ENCODE results near the gene GVQW3. TPM values are rescaled to one million over a fixed set of nuclear protein-coding genes. Genes with fewer than 3 reads are reported as not detected.

Gene GVQW3
- total RNA-seq = 0.53 and 1.3 TPM in 2 replicates

DNA sequence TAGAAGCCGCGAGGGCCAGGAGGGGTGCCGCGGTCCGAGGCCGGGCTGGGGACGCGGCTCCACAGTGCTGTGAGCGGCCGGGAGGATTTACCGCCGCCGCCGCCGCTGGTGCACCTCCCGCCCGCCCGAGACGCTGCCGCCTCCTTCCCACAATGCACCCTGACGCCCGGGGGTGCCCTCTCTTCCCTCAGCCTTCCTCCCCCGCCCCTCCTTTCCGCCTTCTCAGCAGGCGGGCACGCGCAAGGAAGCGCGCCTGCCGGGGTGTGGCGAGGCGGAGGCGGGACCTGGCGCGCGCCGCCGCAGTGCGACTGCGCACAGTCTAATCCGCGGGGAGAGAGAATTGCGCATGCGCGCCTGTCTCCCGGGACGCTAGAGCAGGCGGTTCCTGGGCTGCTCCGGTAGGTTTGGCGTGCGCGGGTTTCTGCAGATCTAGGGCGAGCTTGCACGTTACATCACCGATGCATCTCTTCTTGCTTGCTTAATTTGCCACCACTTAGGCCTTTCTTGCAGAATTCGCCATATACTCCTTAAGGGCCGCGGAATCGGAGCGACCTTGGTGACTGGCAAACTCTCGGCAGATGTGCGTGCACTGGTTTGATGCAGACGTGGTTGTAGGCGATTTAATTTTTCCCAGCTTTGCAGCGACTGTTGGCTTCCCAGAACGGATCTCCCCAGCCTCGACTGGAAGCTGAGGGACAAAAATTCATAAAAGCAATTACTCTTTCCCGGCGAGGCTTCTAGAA, at the start of gene GVQW3, which contains the start of gene THAP12:
Gene GVQW3 (plus strand): TSS at position 347 of the 743 bp plus-strand sequence. CDS start 506 bp downstream, outside the sequence.
Gene THAP12 (minus strand): TSS at position 156 of the 743 bp plus-strand sequence. CDS start 296 bp downstream, outside the sequence.
- DNase-seq (ENCODE audit: extremely low read depth, low read depth, low spot score) = peak; percentile 63

DNA sequence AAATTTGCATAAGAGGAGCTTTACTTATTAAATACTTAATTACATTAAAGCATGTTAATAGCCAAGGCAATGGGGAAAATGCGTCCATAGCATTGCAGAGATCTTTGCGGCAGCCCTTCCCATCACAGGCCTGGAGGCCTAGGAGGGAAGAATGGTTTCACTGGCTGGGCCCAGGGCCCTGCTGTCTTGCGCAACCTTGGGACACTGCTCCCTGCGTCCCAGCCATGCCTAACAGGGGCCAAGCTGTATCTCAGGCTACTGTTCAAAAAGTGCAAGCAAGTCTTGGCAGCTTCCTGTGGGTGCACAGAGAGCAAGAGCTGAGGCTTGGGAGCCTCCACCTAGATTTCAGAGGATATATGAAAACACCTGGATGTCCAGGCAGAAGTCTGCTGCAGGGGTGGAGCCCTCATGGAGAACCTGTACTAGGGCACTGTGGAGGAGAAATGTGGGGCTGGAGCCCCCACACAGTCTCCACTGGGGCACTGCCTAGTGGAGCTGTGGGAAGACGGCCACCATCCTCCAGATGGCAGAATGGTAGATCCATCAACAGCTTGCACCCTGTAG, 46.2 kb upstream of the GVQW3 start:
- no peak for DNase-seq (ENCODE audit: extremely low read depth, low read depth, low spot score)

DNA sequence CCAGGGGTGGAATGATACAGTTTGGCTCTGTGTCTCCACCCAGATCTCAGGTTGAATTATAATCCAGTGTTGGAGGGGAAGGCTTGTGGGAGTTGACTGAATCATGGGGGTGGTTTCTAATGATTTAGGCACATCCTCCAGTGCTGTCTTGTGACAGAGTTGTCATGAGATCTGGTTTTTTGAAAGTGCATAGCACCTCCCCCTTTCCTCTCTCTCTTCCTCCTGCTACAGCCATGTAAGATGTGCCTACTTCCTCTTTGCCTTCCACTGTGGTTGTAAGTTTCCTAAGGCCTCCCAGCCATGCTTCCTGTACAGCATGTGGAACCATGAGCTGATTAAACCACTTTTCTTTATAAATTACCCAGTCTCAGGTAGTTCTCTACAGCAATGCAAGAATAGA, 45.3 kb upstream of the GVQW3 start:
- DNase-seq (ENCODE audit: extremely low read depth, low read depth, low spot score) = no peak

DNA sequence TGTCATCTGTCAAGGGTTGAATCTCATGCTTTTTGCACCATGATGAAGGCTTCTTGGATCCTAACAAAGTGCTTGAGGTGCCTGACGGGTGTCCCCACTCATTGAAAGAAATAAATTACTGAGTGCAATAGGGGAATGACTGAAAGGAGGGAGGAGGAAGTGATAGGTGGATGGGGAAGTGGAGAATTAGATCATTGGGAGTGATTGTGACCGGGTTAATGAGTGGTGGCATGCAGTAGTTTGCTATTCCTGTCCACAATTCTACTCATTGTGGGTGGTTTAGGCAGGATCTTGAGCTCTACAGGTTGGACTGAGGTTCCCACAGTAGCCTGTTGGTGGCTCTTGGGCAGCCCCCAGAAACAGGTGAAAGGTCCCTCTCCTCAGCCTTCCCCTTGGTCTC, 44.5 kb upstream of the GVQW3 start:
- DNase-seq (ENCODE audit: extremely low read depth, low read depth, low spot score) = no peak

DNA sequence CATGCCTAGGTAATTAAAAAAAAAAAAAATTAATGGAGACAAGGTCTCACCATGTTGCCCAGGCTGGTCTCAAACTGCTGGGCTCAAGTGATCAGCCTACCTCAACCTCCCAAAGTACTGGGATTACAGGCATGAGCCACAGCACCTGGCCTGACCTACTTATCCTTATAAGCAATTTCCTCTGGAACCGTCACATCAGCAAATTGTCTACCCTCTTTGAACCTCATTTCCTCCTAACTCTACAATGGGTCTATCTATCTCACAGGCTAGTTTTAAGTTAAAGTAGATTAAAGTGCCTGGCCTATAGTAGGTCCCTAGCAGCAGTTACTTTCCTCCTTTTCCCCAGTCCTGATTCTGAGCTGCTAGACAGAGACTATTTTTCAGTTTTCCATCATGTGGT, 43.7 kb upstream of the GVQW3 start:
- no peak for DNase-seq (ENCODE audit: extremely low read depth, low read depth, low spot score)

DNA sequence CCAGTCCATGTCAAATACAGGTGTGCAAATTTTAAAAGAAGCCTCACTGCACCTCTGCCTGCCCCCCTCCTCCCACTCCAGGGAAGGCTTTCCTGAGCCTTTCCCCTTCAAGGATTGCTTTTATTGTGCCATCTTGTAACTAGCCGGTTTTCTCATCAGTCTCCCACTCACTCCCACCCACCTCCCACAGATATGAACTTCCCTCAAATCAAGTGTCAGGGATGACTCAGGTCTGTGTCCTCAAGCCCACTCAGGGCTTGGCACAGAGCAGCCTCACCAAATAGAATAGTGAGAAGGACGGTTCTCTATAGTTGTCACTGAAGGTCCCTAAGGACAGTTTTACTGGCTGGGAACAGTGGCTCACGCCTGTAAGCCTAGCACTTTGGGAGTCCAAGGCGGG, 43.2 kb upstream of the GVQW3 start:
- no peak for DNase-seq (ENCODE audit: extremely low read depth, low read depth, low spot score)

DNA sequence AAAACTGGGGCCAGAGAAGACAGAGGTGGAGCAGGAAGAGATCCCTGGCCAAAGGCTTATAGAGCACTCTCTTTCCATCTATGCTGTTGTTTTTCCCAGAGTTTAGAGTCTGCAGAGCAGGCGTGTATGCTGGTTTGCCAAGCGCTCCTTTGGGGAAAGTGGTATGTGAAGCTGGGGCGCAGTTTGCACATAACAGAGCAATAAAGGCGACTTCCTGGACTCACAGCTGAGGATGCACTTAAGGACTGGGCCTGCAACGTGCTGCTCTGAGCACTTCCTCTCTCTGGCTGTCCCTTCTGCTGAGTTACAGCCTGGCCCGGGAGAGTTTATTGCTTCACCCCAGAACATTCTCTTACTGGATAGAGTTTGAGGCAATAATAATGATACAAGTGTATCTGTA, 41.9 kb upstream of the GVQW3 start:
- no peak for DNase-seq (ENCODE audit: extremely low read depth, low read depth, low spot score)

DNA sequence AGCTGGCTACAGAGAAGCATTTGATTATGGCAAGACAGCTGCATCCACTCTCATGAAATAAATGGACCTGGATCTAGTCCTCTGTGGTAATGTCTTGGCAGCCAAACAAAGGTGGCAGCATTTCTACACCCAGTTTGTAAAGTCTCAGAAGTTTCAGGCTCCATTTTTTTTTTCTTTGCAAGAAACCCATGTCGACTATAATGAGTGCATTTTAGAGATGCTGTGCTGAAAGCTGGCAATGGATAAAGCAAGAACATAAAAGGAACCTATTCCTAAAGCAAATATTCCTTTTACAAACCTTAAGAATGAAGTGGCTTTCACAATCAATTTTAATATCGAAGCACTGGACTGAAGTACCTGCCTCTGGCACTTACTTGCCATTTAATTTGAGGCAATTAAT, 33.7 kb upstream of the GVQW3 start:
- no peak for DNase-seq (ENCODE audit: extremely low read depth, low read depth, low spot score)

DNA sequence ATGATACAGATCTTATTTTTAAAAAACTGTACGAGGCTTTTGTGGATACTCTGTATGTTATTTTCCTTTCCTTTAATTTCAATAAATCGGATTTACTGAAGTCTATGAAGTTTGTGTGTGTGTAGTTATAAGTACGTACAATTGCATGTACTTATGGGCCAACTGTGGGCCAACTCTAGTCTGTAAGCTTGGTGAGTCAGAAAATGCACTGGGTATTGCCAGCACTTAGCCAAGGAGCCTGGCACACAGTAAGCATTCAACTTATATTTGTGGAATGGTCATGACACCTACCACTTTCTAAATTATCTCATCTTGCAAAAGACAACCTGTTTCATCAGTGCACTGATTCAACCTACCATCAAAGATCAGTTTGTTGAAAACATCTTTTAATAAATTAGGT, 32.8 kb upstream of the GVQW3 start:
- no peak for DNase-seq (ENCODE audit: extremely low read depth, low read depth, low spot score)

DNA sequence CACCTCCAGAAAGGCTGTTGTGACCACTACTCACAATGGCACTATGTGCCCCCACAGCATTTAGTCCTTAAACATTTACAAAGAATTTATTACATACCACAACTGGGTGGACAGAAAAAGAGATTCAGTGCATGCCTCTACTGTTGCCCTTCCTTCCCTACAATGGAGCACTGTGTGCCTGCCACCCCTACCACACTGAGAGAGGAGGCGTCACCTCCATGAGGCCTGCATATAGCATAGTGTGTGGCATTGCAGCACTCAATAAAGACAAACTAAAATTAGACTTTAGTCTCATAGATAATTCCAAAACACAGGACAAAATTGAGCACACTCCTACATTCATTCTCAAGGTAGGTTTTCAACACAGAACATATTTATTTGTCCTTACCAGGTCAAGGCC, 26.0 kb upstream of the GVQW3 start:
- DNase-seq (ENCODE audit: extremely low read depth, low read depth, low spot score) = no peak

DNA sequence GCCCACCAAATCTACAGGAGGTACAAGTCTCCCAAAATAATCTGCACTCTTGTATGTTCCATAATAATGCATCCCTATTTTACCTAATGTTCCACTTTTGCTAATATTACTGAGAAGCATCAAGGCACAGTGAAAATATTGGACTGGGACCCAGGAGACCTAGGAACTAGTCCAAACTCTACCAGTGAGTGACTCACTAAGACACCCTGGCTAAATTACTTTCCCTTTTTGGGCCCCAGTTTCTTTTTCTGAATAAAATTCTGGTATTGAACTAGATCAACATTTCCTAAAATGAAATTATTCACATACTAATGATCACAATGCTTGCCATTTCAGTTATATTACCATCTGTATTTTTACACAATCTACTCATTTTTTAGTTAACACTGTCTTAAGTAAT, 19.7 kb upstream of the GVQW3 start:
- no peak for DNase-seq (ENCODE audit: extremely low read depth, low read depth, low spot score)

DNA sequence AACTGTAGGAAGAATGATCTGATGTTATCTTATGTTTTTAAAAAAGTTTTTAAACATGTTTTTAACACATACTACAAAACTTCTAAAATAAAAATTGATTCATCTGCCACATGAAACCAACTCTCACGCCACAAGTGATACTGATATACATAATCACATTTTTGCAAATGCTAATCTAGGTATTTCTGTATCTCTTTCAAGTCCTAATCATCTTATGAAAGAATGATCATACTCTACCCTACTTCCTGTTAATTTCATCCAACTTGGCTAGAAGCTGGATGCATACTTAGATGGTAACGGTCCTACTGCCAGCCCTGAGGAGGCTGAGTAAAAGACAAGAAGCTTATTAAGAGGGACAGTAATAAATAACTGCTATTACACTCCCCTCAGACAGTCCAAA, 19.3 kb upstream of the GVQW3 start:
- DNase-seq (ENCODE audit: extremely low read depth, low read depth, low spot score) = no peak

DNA sequence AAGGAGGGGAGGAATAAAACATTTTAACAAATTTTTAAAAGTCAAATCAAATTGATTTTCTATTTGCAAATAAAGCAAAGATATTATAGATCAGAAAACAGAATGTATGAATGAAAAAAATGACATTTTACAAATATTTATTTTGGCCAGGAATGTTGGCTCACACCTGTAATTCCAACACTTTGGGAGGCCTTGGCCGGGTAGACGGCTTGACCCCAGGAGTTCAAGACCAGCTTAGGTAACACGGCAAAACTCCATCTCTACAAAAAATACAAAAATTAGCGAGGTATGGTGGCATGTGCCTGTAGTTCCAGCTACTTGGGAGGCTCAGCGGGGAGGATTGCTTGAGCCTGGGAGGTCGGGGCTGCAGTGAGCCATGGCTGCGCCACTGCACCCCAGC, 18.4 kb upstream of the GVQW3 start:
- DNase-seq (ENCODE audit: extremely low read depth, low read depth, low spot score) = no peak

DNA sequence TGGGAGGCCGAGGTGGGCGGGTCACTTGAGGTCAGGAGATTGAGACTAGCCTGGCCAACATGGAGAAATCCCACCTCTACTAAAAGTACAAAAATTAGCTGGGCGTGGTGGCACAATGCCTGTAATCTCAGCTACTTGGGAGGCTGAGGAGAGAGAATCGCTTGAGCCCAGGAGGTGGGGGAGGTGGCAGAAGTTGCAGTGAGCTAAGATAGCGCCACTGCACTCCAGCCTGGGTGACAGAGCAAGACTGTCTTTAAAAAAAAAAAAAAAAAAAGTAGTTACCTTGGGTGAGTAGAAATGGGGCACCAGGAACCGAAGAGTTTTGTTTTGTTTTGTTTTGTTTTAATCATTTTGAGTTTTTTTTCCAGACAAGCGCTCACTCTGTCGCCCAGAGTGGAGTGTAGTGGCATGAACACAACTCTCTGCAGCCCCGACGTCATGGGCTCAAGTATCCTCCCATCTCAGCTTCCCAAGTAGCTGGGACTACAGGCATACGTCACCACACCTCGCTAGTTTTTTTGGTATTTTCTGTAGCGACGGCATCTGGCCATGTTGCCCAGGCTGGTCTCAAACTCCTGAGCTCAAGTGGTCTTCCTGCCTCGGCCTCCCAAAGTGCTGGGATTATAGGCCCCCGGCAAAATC, 16.0 kb upstream of the GVQW3 start:
- DNase-seq (ENCODE audit: extremely low read depth, low read depth, low spot score) = no peak

DNA sequence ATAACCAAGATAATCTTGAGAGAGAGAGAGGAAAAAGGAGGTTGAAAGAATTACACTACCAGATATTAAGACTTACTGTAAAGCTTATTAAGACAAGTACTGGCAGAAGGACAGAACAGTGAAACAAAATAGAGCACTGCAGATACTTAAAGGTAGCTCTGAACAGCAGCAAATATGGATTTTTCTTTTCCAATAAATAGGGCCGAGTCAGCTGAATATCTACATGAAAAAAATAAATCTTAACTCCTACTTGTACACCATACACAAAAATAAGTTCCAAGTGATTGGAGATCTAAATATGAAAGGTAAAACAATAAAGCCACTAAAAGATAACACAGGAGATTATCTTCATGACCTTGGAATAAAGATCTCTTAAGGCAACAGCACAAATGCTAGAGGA, 12.6 kb upstream of the GVQW3 start:
- DNase-seq (ENCODE audit: extremely low read depth, low read depth, low spot score) = no peak

DNA sequence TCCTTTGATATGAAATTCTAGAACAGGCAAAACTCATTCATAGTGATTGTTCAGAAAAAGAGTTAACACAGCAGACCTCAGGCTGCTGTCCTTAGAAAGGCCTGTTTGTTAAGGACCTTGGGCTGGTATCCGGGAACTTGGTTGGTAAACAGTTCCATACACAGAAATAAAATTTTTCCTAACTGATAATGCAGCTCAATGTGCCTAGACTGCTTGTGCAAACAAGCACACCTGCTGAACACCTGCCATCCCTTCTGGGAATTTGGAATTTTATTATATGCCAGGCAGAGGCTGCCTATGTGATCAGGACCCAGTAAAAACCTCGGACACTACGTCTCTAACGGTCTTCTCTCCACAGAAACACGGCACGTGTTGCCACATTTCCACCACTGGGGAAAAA, 11.7 kb upstream of the GVQW3 start:
- DNase-seq (ENCODE audit: extremely low read depth, low read depth, low spot score) = no peak

DNA sequence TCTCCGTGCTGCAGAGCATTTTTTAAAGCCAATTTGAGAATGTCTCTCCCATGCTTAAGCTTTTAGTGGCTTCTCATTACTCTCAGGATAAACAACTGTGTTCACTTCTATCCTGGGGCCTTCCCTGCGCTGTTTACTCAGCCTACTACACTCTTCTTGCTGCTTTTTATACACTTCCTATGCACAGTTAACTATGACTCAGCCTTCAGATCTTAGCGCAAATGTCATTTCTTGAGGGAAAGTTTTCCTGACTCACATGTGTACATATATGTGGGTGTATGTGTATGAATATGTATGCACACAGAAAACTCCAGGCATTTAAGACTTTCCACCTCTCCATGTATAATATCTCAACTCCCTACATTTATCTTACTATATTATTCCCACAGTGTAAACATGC, 10.0 kb upstream of the GVQW3 start:
- peak; percentile 66 for DNase-seq (ENCODE audit: extremely low read depth, low read depth, low spot score)

DNA sequence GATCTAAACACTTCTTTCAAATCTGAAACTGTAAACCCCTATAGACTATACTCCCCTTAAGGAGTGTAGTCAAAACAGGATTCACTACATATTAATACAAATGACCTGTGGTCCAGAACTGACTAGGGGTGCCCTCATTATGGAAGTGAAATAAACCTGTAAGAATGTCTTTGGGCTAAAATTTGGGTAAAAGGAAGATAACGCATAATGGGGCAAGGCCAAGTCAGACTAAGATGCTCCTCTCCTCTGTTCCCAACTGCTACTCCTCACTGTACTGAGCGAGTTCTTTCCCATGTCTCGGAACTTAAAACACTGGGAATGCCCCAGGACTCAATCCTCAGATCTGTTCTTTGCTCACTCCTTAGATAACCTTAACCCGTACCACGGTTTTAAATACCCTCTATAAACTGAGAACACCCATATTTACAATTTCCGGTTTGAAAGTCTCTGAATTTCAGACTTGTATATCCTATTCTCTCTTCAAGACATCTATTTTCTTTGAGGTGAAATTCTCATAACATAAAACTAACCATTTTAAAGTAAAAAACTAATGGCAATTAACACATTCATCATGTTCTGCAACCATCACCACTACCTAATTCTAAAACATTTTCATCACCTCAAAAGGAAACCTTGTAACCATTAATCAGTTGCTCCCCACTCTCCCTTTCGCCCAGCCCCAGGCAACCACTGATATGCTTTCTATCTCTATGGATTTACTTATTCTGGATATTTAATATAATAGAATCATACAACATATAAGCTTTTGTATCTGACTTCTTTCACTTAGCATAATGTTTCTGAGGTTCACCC, 4.2 kb upstream of the GVQW3 start:
- DNase-seq (ENCODE audit: extremely low read depth, low read depth, low spot score) = no peak

DNA sequence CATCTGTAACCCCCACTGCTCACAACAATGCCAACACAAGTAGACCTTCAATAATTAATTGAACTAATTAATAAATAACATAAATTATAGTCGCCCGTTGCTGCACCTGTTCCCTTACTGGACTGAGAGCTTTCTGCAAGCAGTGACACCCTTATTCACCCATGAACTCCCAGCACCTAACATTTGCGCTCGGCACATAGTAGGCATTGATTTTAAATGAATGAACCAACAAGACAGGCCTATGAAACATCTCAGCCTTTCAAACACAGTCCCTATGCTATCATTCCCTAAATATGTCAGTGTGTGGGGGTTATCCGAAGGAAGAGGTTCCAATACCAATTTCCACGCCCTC, 1.3 kb upstream of the GVQW3 start:
- DNase-seq (ENCODE audit: extremely low read depth, low read depth, low spot score) = no peak

DNA sequence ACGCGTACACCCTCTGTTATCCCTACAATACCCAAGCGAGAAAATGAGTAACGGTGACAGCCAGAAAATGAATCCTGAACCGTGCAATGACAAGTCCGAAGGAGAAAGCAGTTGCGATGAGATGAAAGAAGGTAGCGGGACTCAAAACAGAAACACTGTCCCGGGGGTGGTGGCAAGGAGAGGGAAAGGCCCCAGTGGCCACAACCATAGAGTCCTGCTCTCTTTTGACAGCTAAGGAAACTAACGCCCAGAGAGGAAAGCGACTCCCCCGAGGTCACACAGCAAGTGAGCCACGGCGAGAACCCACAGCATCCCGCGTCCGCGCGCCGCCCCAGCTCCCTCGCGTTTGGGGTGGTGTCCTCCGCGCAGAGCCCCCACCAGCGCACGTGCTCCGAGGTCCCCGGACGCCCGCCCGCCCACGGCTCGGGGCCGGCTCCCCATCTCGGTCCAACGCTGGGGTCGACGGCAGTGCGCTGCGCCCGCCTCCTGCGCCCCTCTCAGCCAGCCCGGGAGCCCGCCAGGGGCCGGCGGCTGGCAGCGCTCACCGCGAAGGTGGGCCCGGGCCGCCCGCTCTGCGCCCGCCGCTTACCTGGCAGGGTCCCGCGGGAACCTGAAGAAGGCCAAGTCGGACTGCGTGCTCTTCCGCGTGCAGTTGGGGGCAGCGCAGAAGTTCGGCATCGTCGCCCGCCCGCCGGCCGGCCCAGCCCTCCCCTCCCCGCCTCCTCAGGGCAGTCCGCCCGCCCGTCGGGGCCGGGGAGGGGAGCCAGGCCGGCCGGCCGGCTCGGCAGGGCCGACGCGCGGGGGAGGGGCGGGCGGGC, 755 bp upstream of the GVQW3 start:
- no peak for DNase-seq (ENCODE audit: extremely low read depth, low read depth, low spot score)

DNA sequence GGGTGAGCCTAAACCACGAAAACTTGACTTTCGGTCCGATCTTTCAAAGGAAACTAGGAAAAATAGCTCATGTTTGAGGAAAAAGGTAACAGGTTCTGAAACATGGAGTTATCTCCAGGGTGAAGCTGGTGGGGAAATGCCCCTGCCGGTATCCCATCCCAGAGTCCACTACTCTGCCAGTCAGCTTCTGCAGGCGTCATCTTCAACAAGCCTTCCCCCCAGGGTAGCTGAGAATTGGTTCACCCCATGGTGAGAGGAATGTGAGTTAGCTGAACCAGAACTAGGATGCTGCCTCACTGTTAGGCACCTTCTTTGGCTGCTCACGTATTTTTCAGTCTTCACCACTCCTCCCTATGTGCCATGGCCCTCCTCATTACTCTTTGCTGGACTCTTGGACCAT, 1.1 kb downstream of the GVQW3 start:
- DNase-seq (ENCODE audit: extremely low read depth, low read depth, low spot score) = no peak
